ENCODE results near the gene CENPU. TPM values are rescaled to one million over a fixed set of nuclear protein-coding genes. Genes with fewer than 3 reads are reported as not detected.

CENPU gene
- total RNA-seq, 1 donor from 2014 or later, result 229 TPM

DNA sequence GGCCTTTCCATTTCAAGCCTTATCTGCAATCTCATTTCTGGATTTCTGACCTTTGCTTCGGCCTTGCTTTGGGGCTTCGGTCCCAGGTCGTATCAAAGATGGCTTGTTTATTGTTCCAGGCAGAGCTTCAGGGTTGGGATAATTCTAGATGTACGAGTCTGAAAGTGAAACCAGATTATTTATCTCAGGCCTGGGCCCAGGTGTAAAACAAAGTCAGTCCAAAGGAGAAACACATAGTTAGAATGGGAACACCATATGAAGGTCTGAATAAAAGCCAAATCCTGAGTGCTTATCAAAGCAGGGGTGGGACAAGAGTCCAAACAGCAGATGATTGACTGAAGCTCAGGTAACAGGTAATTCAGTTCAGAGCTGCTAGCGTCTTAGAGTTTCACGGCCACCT lies 67.2 kb downstream of the CENPU start:
- Histone ChIP-seq H4K20me1 (ENCODE audit: low read depth) (no peaks in the 10 kb centered on the region), H3K4me1 (no peaks in the 10 kb centered on the region), H3K4me3 (no peak overlapping the region), H3K4me2 (no peak overlapping the region), H3F3A (ENCODE audit: low read depth) (no peaks in the 10 kb centered on the region), H3K9me3 (ENCODE audit: low read depth) (no peaks in the 10 kb centered on the region), H3K27ac (no peak overlapping the region), H2AFZ (replicated peaks) (no peak overlapping the region), H3K36me3 (no peaks in the 10 kb centered on the region), H3K9ac (no peak overlapping the region), H3K27me3 (no peaks in the 10 kb centered on the region), H3K79me2 (ENCODE audit: low read depth) (no peaks in the 10 kb centered on the region)
- H3K27me3 Mint-ChIP-seq (ENCODE audit: insufficient read depth, low read depth), result no peaks in the 10 kb centered on the region
- DNase-seq (ENCODE audit: low spot score), result no peak
- peaks cover 11% of the 10 kb centered on the region for H3K36me3 Mint-ChIP-seq
- H3K9me3 Mint-ChIP-seq, result no peaks in the 10 kb centered on the region
- H3K27ac Mint-ChIP-seq, result no peak overlapping the region
- TF ChIP-seq, protein P1, sequence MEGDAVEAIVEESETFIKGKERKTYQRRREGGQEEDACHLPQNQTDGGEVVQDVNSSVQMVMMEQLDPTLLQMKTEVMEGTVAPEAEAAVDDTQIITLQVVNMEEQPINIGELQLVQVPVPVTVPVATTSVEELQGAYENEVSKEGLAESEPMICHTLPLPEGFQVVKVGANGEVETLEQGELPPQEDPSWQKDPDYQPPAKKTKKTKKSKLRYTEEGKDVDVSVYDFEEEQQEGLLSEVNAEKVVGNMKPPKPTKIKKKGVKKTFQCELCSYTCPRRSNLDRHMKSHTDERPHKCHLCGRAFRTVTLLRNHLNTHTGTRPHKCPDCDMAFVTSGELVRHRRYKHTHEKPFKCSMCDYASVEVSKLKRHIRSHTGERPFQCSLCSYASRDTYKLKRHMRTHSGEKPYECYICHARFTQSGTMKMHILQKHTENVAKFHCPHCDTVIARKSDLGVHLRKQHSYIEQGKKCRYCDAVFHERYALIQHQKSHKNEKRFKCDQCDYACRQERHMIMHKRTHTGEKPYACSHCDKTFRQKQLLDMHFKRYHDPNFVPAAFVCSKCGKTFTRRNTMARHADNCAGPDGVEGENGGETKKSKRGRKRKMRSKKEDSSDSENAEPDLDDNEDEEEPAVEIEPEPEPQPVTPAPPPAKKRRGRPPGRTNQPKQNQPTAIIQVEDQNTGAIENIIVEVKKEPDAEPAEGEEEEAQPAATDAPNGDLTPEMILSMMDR (IDR thresholded peaks at IDR 0.05), result no peak
- TF ChIP-seq EZH2phosphoT487 (IDR thresholded peaks at IDR 0.05) (no peak), EZH2 (IDR thresholded peaks at IDR 0.05) (no peak)
- H3K4me1 Mint-ChIP-seq, result no peaks in the 10 kb centered on the region
- H3K4me3 Mint-ChIP-seq, result no peak overlapping the region

DNA sequence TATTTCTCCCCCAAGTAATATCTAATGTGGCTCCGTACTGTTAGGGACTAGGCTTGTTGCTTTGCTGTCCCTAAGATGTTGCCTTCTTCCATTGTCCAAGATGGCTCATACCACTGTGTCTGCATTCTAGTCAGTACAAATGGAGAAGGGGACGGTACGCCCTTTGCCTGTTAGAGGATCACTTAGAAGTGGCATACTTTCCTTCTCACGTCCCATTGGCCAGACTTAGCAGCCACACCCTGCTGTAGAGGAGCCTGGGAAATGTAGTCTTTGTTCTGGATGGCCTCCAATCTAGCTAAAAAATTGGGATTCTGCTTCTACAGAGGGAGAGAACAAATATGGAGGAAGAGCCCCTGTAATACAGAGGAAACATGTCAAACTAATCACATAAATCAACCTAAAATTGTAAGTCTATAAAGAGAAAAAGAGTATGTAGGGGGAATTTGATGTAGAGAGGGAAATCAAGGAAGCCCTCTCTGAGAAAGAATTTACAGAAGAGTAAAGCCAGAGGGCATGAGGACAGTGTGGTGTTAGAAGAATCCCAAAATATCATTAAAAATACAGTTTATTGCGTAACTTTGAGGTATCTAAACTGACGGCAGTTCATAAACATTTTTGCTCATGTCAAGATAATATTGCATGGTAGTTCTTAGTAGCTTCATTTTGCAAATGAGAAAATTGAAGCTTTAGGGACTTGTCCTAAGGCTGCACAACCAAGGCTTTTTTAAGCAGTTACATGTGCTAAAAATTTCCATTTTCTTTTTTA lies 69.3 kb downstream of the CENPU start:
- Mint-ChIP-seq H3K27me3 (ENCODE audit: insufficient read depth, low read depth) (peaks cover 3% of the 10 kb centered on the region), H3K9me3 (no peaks in the 10 kb centered on the region), H3K4me3 (no peak overlapping the region), H3K36me3 (peaks cover 11% of the 10 kb centered on the region), H3K4me1 (no peaks in the 10 kb centered on the region), H3K27ac (no peak overlapping the region)
- TF ChIP-seq, protein P1 (IDR thresholded peaks at IDR 0.05), result no peak
- TF ChIP-seq EZH2 (IDR thresholded peaks at IDR 0.05) (no peak), EZH2phosphoT487 (IDR thresholded peaks at IDR 0.05) (no peak)
- Histone ChIP-seq H4K20me1 (ENCODE audit: low read depth) (no peaks in the 10 kb centered on the region), H3K4me2 (no peak overlapping the region), H3K4me1 (no peaks in the 10 kb centered on the region), H3K9me3 (ENCODE audit: low read depth) (no peaks in the 10 kb centered on the region), H3K36me3 (no peaks in the 10 kb centered on the region), H3K27me3 (no peaks in the 10 kb centered on the region), H3K4me3 (no peak overlapping the region), H3K9ac (no peak overlapping the region), H3K79me2 (ENCODE audit: low read depth) (no peaks in the 10 kb centered on the region), H3F3A (ENCODE audit: low read depth) (no peaks in the 10 kb centered on the region), H2AFZ (replicated peaks) (peak overlapping the region; percentile 12), H3K27ac (no peak overlapping the region)
- DNase-seq (ENCODE audit: low spot score), result peak; percentile 66

DNA sequence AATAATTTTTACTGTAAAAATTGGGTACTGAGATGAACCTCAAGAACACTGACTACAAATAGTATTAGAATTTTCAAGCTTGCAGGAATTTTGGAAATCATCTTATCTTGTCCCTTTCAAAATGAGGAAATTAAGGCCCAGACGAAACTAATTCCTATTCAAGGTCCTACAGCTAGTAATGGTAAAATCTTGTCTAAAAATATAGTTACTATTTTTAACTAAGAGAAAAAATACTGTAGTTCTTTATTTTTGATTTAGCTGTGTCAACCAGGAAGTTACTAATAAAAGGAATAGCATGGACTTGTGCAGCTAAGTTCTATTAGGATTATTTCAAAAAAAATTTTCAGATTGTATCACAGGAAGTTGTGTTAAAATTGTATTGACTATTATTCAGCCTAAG lies 71.7 kb downstream of the CENPU start:
- Histone ChIP-seq H4K20me1 (ENCODE audit: low read depth) (no peaks in the 10 kb centered on the region), H3K4me3 (no peak overlapping the region), H3K27ac (no peak overlapping the region), H3K4me2 (no peak overlapping the region), H3K36me3 (peaks cover 1% of the 10 kb centered on the region), H3F3A (ENCODE audit: low read depth) (no peaks in the 10 kb centered on the region), H3K9ac (no peak overlapping the region), H3K9me3 (ENCODE audit: low read depth) (no peaks in the 10 kb centered on the region), H3K79me2 (ENCODE audit: low read depth) (no peaks in the 10 kb centered on the region), H2AFZ (replicated peaks) (no peak overlapping the region), H3K27me3 (no peaks in the 10 kb centered on the region), H3K4me1 (no peaks in the 10 kb centered on the region)
- TF ChIP-seq, protein P1 (IDR thresholded peaks at IDR 0.05), result no peak
- TF ChIP-seq EZH2phosphoT487 (IDR thresholded peaks at IDR 0.05) (no peak), EZH2 (IDR thresholded peaks at IDR 0.05) (no peak)
- DNase-seq (ENCODE audit: low spot score), result no peak
- Mint-ChIP-seq H3K27me3 (ENCODE audit: insufficient read depth, low read depth) (peaks cover 3% of the 10 kb centered on the region), H3K4me1 (no peaks in the 10 kb centered on the region), H3K36me3 (peaks cover 3% of the 10 kb centered on the region), H3K27ac (no peak overlapping the region), H3K4me3 (no peak overlapping the region), H3K9me3 (no peaks in the 10 kb centered on the region)

Data from neural progenitor cell (in vitro differentiated cells).